Nephron (organoid): Measurements from ENCODE around the gene RASGRP4.

ENCODE experiments used
- H3K27ac Mint-ChIP-seq, 3 experiments: 2 replicates each; pipeline ENCODE4 v1.8.0; 2020; ENCODE audit warnings: mixed read lengths in 3 of 3, mild to moderate bottlenecking in 2 of 3, moderate library complexity in 1 of 3
- H3K27me3 Mint-ChIP-seq: 2 replicates; pipeline ENCODE4 v1.8.0; 2021; ENCODE audit warnings: low read depth, mild to moderate bottlenecking, moderate library complexity, mixed read lengths
- H3K36me3 Mint-ChIP-seq: 2 replicates; pipeline ENCODE4 v1.8.0; 2020; ENCODE audit warnings: low read depth, mixed read lengths
- H3K4me1 Mint-ChIP-seq: 2 replicates; pipeline ENCODE4 v1.8.0; 2020; ENCODE audit warnings: mixed read lengths
- H3K4me3 Mint-ChIP-seq, 3 experiments: 2 replicates each; pipeline ENCODE4 v1.8.0; 2020; ENCODE audit warnings: mild to moderate bottlenecking in 3 of 3, mixed read lengths in 3 of 3, moderate library complexity in 2 of 3
- H3K9me3 Mint-ChIP-seq: 2 replicates; pipeline ENCODE4 v1.8.0; 2020; ENCODE audit warnings: mixed read lengths
- TF ChIP-seq, protein P1 (sequence below), 3 experiments: fragments of 200-600 bp; sonication (generic); IDR thresholded peaks; one replicate each; pipeline ENCODE4 v1.5.0; 2021; ENCODE audit warnings: antibody characterized with exemption in 3 of 3; ENCODE audit not compliant: unreplicated experiment in 3 of 3

Gene RASGRP4

GRCh38 chr19:38425222-38425809 lies 703 bp downstream of the RASGRP4 start:
- TF ChIP-seq, protein P1, sequence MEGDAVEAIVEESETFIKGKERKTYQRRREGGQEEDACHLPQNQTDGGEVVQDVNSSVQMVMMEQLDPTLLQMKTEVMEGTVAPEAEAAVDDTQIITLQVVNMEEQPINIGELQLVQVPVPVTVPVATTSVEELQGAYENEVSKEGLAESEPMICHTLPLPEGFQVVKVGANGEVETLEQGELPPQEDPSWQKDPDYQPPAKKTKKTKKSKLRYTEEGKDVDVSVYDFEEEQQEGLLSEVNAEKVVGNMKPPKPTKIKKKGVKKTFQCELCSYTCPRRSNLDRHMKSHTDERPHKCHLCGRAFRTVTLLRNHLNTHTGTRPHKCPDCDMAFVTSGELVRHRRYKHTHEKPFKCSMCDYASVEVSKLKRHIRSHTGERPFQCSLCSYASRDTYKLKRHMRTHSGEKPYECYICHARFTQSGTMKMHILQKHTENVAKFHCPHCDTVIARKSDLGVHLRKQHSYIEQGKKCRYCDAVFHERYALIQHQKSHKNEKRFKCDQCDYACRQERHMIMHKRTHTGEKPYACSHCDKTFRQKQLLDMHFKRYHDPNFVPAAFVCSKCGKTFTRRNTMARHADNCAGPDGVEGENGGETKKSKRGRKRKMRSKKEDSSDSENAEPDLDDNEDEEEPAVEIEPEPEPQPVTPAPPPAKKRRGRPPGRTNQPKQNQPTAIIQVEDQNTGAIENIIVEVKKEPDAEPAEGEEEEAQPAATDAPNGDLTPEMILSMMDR (IDR thresholded peaks at IDR 0.05; ENCODE audit: unreplicated experiment in 3 of 3): no peak
- Mint-ChIP-seq H3K27ac (no peak overlapping the region), H3K4me3 (no peak overlapping the region), H3K27me3 (peaks cover 5% of the 10 kb centered on the region), H3K36me3 (no peaks in the 10 kb centered on the region), H3K4me1 (peaks cover 5% of the 10 kb centered on the region), H3K9me3 (no peaks in the 10 kb centered on the region)

DNA sequence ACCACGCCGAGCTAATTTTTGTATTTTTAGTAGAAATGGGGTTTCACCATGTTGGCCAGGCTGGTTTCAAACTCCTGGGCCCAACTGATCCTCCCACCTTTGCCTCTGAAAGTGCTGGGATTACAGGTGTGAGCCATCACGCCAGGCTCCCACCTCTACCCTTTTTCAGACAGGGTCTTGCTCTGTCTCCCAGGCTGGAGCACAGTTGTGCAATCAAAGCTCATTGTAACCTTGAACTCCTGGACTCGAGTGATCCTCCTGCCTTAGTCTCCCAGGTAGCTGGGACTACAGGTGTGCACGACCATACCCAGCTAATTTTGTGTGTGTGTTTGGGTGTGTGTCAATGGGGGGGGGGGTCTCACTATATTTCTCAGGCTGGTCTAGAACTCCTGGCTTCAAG lies 1.7 kb downstream of the RASGRP4 start:
- TF ChIP-seq, protein P1 (IDR thresholded peaks at IDR 0.05; ENCODE audit: unreplicated experiment in 3 of 3): no peak
- peaks cover 5% of the 10 kb centered on the region for H3K4me1 Mint-ChIP-seq

DNA sequence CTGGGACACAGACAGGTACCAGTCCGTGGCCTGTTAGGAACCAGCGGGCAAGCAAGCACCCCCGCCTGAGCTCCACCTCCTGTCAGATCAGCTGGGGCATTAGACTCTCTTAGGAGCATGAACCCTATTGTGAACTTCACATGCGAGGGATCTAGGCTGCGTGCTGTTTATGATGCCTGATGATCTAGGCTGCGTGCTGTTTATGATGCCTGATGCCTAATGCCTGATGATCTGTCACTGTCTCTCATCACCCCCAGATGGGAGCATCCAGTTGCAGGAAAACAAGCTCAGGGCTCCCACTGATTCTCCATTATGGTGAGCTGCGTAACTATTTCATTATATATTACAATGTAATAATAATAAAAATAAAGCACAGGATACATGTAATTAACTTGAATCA lies 3.6 kb downstream of the RASGRP4 start:
- Mint-ChIP-seq H3K27ac (no peak overlapping the region), H3K27me3 (peaks cover 17% of the 10 kb centered on the region), H3K4me1 (peaks cover 7% of the 10 kb centered on the region), H3K36me3 (no peaks in the 10 kb centered on the region), H3K9me3 (no peaks in the 10 kb centered on the region), H3K4me3 (no peak overlapping the region)
- TF ChIP-seq, protein P1 (IDR thresholded peaks at IDR 0.05; ENCODE audit: unreplicated experiment in 3 of 3): no peak

More for the DNA sequence above, 1.7 kb downstream of the RASGRP4 start:
- no peak overlapping the region for H3K4me3 Mint-ChIP-seq
- peaks cover 5% of the 10 kb centered on the region for H3K27me3 Mint-ChIP-seq
- no peaks in the 10 kb centered on the region for H3K36me3 Mint-ChIP-seq
- H3K9me3 Mint-ChIP-seq: no peaks in the 10 kb centered on the region
- H3K27ac Mint-ChIP-seq: no peak overlapping the region

DNA sequence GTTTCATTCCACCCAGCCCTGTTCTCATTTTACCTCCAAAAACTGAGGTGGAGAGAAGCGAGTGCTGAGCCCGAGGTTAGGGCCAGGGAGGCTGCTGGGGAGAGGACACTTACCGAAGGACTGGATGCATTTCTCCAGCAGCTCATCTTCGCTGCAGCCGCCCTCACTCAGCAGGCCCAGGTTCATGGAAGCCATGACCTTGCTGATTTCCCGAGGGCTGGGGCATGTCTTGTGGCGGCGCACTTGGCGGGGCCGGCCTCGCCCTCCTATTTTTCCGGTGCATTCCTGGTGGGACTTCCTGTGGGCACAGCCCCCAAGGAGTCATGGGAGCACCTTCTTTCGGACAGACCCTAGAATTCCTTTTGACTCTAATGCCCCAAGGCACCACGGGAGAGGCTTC lies 4.2 kb downstream of the RASGRP4 start:
- Mint-ChIP-seq H3K27ac (no peak overlapping the region), H3K9me3 (no peaks in the 10 kb centered on the region), H3K36me3 (no peaks in the 10 kb centered on the region), H3K4me1 (peaks cover 12% of the 10 kb centered on the region), H3K27me3 (peaks cover 21% of the 10 kb centered on the region), H3K4me3 (no peak overlapping the region)
- TF ChIP-seq, protein P1 (IDR thresholded peaks at IDR 0.05; ENCODE audit: unreplicated experiment in 3 of 3): no peak

DNA sequence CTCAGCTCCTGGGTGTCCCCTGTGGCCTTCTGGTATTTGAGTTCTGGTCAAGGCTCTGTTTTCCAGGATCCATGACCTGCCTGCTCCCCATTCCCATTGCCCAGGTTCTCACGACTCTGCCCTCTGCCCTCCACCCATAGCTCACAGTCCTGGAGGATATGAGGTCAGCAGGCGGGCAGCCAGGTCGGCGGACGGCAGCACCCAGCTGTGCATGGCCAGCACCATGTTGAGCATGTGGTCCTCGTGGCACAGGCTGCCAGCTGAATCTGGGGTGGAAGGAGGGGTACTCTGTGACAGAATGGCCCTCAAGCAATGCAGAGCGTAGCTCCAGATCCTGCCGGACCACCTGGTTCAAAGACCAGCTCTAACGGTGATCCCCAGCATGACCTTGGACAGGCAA lies 5.1 kb downstream of the RASGRP4 start:
- H3K4me3 Mint-ChIP-seq: no peak overlapping the region
- H3K27me3 Mint-ChIP-seq: peaks cover 21% of the 10 kb centered on the region
- no peak overlapping the region for H3K27ac Mint-ChIP-seq
- peaks cover 7% of the 10 kb centered on the region for H3K4me1 Mint-ChIP-seq
- TF ChIP-seq, protein P1 (IDR thresholded peaks at IDR 0.05; ENCODE audit: unreplicated experiment in 3 of 3): no peak
- no peaks in the 10 kb centered on the region for H3K9me3 Mint-ChIP-seq
- no peaks in the 10 kb centered on the region for H3K36me3 Mint-ChIP-seq
